Panc1 (cell line): Measurements from ENCODE around the gene MAP3K6. TPM values are rescaled to one million over a fixed set of nuclear protein-coding genes. Genes with fewer than 3 reads are reported as not detected.
"Not testable (repeated sequence)": the region's sequence is repeated elsewhere in the genome, so short reads cannot be mapped to it uniquely, and the experiment has no call there.

Experiments used
- ATAC-seq: fragments of 200-7000 bp; cut with Tn5 transposase; 2 replicates; pipeline ENCODE4 v1.9.1; 2020; ENCODE audit warnings: mild to moderate bottlenecking, moderate library complexity
- BruUV-seq: library from RNA; stranded (reverse); fragments of 400-500 nt; replicated peaks from 2 replicates; lab custom pipeline; 2021; lab: Mats Ljungman, UMichigan
- CTCF ChIA-PET: fragments of 300-600 bp; sonication (Branson Sonifier 250); formaldehyde crosslinking; loops from one replicate; lab custom pipeline; 2022; ENCODE audit warnings: antibody characterized with exemption; lab: Charles Lee
- POLR2A ChIA-PET: fragments of 300-600 bp; sonication (Branson Sonifier 250); formaldehyde crosslinking; loops from one replicate; lab custom pipeline; 2022; ENCODE audit warnings: antibody characterized with exemption; lab: Charles Lee
- DNase-seq: peaks from one replicate; pipeline ENCODE4 v3.0.0-alpha.2; 2010; ENCODE audit warnings: low read depth, low spot score
- H3K27ac ChIP-seq: 2 replicates; pipeline ENCODE4 v1.5.1; 2011; ENCODE audit warnings: mild to moderate bottlenecking, low read length, inconsistent platforms
- H3K27me3 ChIP-seq: fragments of 200-500 bp; sonication (Bioruptor generic); 2 replicates; pipeline ENCODE4 v1.6.0; 2014; ENCODE audit warnings: low read length, inconsistent platforms; ENCODE audit not compliant: control insufficient read depth, insufficient read depth
- H3K36me3 ChIP-seq: fragments of 200-500 bp; sonication (Bioruptor generic); 2 replicates; pipeline ENCODE4 v1.5.1; 2014; ENCODE audit warnings: inconsistent platforms, mild to moderate bottlenecking, low read length, moderate library complexity; ENCODE audit not compliant: control insufficient read depth, insufficient read depth
- H3K4me1 ChIP-seq: 2 replicates; pipeline ENCODE4 v1.5.1; 2011; ENCODE audit warnings: inconsistent platforms, mild to moderate bottlenecking, low read length, moderate library complexity; ENCODE audit not compliant: control insufficient read depth, insufficient read depth
- H3K4me3 ChIP-seq, 2 experiments: 2 replicates each; pipeline ENCODE4 v1.5.1; 2011 to 2012; ENCODE audit warnings: low read depth in 2 of 2, low read length in 2 of 2, mild to moderate bottlenecking in 2 of 2, inconsistent platforms in 1 of 2, moderate library complexity in 1 of 2
- H3K9me3 ChIP-seq: fragments of 200-500 bp; sonication (Bioruptor generic); 2 replicates; pipeline ENCODE4 v1.5.1; 2014; ENCODE audit warnings: low read depth, mild to moderate bottlenecking, inconsistent platforms, low read length, moderate library complexity; ENCODE audit not compliant: control insufficient read depth, insufficient read depth
- POLR2AphosphoS5 ChIP-seq: IDR thresholded peaks from 2 replicates; pipeline ENCODE4 v1.6.1; 2012; ENCODE audit warnings: mild to moderate bottlenecking, low read depth, low read length, moderate library complexity
- SIN3A ChIP-seq: IDR thresholded peaks from 2 replicates; pipeline ENCODE4 v1.6.1; 2012; ENCODE audit warnings: low read depth, mild to moderate bottlenecking, low read length, moderate library complexity, borderline replicate concordance; ENCODE audit not compliant: insufficient read depth
- TCF7L2 ChIP-seq: IDR thresholded peaks from 2 replicates; pipeline ENCODE4 v1.6.1; 2011; ENCODE audit warnings: mild to moderate bottlenecking, low read depth, low read length, inconsistent platforms
- in situ Hi-C: cut with HindIII; loops from 2 replicates; pipeline ENCODE4 v1.10.0; 2016; ENCODE audit warnings: low sequenced_read_pairs, low pct_unique_long_range_greater_than_20kb
- intact Hi-C: fragments of 100-400 bp; cut with micrococcal nuclease; formaldehyde crosslinking; loops from one replicate; pipeline ENCODE4 v1.10.0; 2022; ENCODE audit not compliant: unreplicated experiment
- total RNA-seq: library from RNA; stranded (reverse); gene quantifications from one replicate; pipeline ENCODE4 v1.2.1, GENCODE V29; 2021; ENCODE audit not compliant: unreplicated experiment
- TF ChIP-seq, protein P1 (sequence below): fragments of 450-650 bp; IDR thresholded peaks from 2 replicates; pipeline ENCODE4 v1.5.1; 2017; ENCODE audit warnings: mild to moderate bottlenecking
- TF ChIP-seq, protein P2 (sequence below), 2 experiments: IDR thresholded peaks; 2 replicates each; pipeline ENCODE4 v1.6.1; 2011 to 2012; ENCODE audit warnings: low read depth in 2 of 2, control low read depth in 1 of 2, low read length in 1 of 2, mild to moderate bottlenecking in 1 of 2, moderate library complexity in 1 of 2; ENCODE audit not compliant: insufficient read depth in 1 of 2

Gene MAP3K6
- total RNA-seq, 1 experiment from 2014 or later, result 56.9 TPM

DNA sequence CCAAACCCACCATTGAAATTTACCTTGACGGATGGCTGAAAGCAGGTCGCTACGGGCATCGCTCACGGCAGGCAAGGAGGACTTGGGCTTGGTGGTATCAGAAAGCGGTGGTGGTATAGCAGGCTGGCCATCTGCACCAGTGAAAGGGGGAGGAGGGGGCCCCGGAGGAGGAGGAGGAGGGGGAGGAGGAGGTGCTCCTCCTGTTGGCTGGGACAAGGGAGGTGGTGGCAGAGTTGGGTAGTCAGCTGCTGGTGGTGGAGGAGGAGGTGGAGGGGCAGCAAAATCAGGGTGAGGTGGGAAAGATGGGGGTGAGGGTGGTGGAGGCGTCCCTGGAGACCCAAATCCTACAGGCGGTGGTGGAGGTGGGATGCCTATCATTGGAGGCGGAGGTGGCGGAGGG is 42.9 kb upstream of the MAP3K6 start:
- H3K4me3 ChIP-seq, result no peak overlapping the region
- BruUV-seq, result no TSS peak
- H3K36me3 ChIP-seq, result peaks cover 16% of the 10 kb centered on the region
- CTCF ChIA-PET, result no interaction called here
- TF ChIP-seq TCF7L2 (no peak), POLR2AphosphoS5 (no peak), SIN3A (no peak)
- TF ChIP-seq, protein P1, sequence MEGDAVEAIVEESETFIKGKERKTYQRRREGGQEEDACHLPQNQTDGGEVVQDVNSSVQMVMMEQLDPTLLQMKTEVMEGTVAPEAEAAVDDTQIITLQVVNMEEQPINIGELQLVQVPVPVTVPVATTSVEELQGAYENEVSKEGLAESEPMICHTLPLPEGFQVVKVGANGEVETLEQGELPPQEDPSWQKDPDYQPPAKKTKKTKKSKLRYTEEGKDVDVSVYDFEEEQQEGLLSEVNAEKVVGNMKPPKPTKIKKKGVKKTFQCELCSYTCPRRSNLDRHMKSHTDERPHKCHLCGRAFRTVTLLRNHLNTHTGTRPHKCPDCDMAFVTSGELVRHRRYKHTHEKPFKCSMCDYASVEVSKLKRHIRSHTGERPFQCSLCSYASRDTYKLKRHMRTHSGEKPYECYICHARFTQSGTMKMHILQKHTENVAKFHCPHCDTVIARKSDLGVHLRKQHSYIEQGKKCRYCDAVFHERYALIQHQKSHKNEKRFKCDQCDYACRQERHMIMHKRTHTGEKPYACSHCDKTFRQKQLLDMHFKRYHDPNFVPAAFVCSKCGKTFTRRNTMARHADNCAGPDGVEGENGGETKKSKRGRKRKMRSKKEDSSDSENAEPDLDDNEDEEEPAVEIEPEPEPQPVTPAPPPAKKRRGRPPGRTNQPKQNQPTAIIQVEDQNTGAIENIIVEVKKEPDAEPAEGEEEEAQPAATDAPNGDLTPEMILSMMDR, result no peak
- TF ChIP-seq, protein P2, sequence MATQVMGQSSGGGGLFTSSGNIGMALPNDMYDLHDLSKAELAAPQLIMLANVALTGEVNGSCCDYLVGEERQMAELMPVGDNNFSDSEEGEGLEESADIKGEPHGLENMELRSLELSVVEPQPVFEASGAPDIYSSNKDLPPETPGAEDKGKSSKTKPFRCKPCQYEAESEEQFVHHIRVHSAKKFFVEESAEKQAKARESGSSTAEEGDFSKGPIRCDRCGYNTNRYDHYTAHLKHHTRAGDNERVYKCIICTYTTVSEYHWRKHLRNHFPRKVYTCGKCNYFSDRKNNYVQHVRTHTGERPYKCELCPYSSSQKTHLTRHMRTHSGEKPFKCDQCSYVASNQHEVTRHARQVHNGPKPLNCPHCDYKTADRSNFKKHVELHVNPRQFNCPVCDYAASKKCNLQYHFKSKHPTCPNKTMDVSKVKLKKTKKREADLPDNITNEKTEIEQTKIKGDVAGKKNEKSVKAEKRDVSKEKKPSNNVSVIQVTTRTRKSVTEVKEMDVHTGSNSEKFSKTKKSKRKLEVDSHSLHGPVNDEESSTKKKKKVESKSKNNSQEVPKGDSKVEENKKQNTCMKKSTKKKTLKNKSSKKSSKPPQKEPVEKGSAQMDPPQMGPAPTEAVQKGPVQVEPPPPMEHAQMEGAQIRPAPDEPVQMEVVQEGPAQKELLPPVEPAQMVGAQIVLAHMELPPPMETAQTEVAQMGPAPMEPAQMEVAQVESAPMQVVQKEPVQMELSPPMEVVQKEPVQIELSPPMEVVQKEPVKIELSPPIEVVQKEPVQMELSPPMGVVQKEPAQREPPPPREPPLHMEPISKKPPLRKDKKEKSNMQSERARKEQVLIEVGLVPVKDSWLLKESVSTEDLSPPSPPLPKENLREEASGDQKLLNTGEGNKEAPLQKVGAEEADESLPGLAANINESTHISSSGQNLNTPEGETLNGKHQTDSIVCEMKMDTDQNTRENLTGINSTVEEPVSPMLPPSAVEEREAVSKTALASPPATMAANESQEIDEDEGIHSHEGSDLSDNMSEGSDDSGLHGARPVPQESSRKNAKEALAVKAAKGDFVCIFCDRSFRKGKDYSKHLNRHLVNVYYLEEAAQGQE (IDR thresholded peaks at IDR 0.05; ENCODE audit: insufficient read depth in 1 of 2, low read depth in 2 of 2, low read length in 1 of 2), result no peak
- no peaks in the 10 kb centered on the region for H3K4me1 ChIP-seq
- in situ Hi-C loops, result loop anchor here (10.0 kb wide), 1 partner anchor 195 kb away; the partner anchor contains the start of gene AHDC1
- H3K27ac ChIP-seq, result no peak overlapping the region
- POLR2A ChIA-PET, result interaction anchor here (0.6 kb wide), 1 partner anchor 68 kb away, joined by 3 read pairs; no protein-coding TSS in a partner anchor
- DNase-seq (no peak), ATAC-seq (no peak)
- intact Hi-C loops, result loop anchor here (10.0 kb wide), 1 partner anchor 75 kb away; no protein-coding TSS in a partner anchor
- no peaks in the 10 kb centered on the region for H3K9me3 ChIP-seq
- no peaks in the 10 kb centered on the region for H3K27me3 ChIP-seq

DNA sequence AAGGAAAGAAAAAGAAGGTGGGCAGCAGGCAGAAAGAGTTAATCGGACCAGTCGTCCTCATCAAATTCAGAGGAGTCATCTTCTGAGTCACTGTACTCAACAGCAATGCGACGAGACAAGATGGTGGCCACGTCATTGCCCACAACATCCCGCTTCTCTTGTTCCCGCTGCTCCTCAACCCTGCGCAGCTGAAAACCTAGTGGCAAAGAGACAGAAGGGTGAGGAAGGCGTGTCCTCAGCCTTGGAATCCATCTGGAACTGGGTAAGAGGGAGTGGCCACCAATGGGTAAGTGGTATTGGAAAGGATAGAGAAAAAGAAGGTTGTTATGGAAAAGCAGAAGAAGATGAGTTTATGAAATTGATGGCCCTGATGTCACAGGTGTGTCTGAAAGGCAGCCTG is 41.4 kb upstream of the MAP3K6 start:
- in situ Hi-C loops, result no loop called here
- H3K27me3 ChIP-seq, result no peaks in the 10 kb centered on the region
- H3K27ac ChIP-seq, result no peak overlapping the region
- CTCF ChIA-PET, result no interaction called here
- intact Hi-C loops, result no loop called here
- BruUV-seq, result no TSS peak
- TF ChIP-seq, protein P1, result no peak
- POLR2A ChIA-PET, result no interaction called here
- no peak overlapping the region for H3K4me3 ChIP-seq
- H3K9me3 ChIP-seq, result no peaks in the 10 kb centered on the region
- ATAC-seq (no peak), DNase-seq (no peak)
- peaks cover 12% of the 10 kb centered on the region for H3K36me3 ChIP-seq
- H3K4me1 ChIP-seq, result no peaks in the 10 kb centered on the region

DNA sequence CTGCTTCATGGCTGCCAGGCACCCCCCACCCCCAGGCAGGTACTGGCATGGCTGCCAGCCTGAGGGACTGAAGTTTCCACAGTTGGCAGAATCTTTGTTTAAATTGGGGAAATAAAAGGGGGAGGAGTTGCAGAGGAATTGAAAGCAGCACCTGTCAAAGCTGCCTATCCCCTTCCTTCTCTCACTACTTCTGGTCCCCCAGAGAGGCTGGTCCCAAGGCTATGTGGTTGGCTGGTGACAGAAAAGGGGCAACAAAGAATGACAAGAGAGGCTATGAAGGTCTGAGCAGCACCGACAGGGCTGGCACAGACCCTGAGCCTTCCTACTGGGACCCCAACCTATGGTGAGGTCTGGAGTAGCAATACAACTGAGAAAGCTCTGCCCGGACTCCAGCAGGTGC is 40.0 kb upstream of the MAP3K6 start:
- POLR2A ChIA-PET, H3K4me3 ChIP-seq, H3K36me3 ChIP-seq, H3K9me3 ChIP-seq, ATAC-seq, H3K27ac ChIP-seq, H3K27me3 ChIP-seq, DNase-seq, H3K4me1 ChIP-seq, BruUV-seq, in situ Hi-C loops, CTCF ChIA-PET, intact Hi-C loops: not testable (repeated sequence)
